Measurements from ENCODE around the gene EEFSEC. TPM values are rescaled to one million over a fixed set of nuclear protein-coding genes. Genes with fewer than 3 reads are reported as not detected.

Gene EEFSEC
- total and polyA plus RNA-seq, 2 of the 4 experiments (the other 2 are of a cell fraction), result 4.5 to 9.3 TPM

GRCh38 chr3:128340198-128340903 is 187.1 kb downstream of the EEFSEC start:
- DNase-seq, result no peak
- H2BK20ac ChIP-seq (ENCODE audit: low read depth, low read length), result no peak overlapping the region
- TF ChIP-seq RAD21 (IDR thresholded peaks at IDR 0.05; ENCODE audit: low read length) (no peak), FOS (IDR thresholded peaks at IDR 0.05; ENCODE audit: low read depth, low read length) (no peak), RFX5 (IDR thresholded peaks at IDR 0.05; ENCODE audit: low read depth, low read length) (no peak), MAFK (IDR thresholded peaks at IDR 0.05; ENCODE audit: low read depth, low read length) (no peak), POLR2A (IDR thresholded peaks at IDR 0.05; ENCODE audit: low read depth, low read length) (no peak), BHLHE40 (IDR thresholded peaks at IDR 0.05; ENCODE audit: low read depth, low read length) (no peak), SMC3 (IDR thresholded peaks at IDR 0.05; ENCODE audit: low read depth, low read length) (no peak), RCOR1 (IDR thresholded peaks at IDR 0.05; ENCODE audit: insufficient replicate concordance, low read length) (no peak), MXI1 (IDR thresholded peaks at IDR 0.05; ENCODE audit: borderline replicate concordance, low read depth, low read length) (no peak), MAZ (IDR thresholded peaks at IDR 0.05; ENCODE audit: borderline replicate concordance, low read depth, low read length) (no peak), CEBPB (IDR thresholded peaks at IDR 0.05; ENCODE audit: low read depth, low read length) (no peak), NFE2L2 (IDR thresholded peaks at IDR 0.05; ENCODE audit: low read depth, low read length) (no peak), CHD1 (IDR thresholded peaks at IDR 0.05; ENCODE audit: low read depth, low read length) (no peak)
- TF ChIP-seq, protein P1, sequence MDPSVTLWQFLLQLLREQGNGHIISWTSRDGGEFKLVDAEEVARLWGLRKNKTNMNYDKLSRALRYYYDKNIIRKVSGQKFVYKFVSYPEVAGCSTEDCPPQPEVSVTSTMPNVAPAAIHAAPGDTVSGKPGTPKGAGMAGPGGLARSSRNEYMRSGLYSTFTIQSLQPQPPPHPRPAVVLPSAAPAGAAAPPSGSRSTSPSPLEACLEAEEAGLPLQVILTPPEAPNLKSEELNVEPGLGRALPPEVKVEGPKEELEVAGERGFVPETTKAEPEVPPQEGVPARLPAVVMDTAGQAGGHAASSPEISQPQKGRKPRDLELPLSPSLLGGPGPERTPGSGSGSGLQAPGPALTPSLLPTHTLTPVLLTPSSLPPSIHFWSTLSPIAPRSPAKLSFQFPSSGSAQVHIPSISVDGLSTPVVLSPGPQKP (IDR thresholded peaks at IDR 0.05; ENCODE audit: borderline replicate concordance, low read depth, low read length), result no peak
- TF ChIP-seq, protein P2, sequence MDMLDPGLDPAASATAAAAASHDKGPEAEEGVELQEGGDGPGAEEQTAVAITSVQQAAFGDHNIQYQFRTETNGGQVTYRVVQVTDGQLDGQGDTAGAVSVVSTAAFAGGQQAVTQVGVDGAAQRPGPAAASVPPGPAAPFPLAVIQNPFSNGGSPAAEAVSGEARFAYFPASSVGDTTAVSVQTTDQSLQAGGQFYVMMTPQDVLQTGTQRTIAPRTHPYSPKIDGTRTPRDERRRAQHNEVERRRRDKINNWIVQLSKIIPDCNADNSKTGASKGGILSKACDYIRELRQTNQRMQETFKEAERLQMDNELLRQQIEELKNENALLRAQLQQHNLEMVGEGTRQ (IDR thresholded peaks at IDR 0.05; ENCODE audit: low read depth, low read length), result no peak
- TF ChIP-seq, protein P3, sequence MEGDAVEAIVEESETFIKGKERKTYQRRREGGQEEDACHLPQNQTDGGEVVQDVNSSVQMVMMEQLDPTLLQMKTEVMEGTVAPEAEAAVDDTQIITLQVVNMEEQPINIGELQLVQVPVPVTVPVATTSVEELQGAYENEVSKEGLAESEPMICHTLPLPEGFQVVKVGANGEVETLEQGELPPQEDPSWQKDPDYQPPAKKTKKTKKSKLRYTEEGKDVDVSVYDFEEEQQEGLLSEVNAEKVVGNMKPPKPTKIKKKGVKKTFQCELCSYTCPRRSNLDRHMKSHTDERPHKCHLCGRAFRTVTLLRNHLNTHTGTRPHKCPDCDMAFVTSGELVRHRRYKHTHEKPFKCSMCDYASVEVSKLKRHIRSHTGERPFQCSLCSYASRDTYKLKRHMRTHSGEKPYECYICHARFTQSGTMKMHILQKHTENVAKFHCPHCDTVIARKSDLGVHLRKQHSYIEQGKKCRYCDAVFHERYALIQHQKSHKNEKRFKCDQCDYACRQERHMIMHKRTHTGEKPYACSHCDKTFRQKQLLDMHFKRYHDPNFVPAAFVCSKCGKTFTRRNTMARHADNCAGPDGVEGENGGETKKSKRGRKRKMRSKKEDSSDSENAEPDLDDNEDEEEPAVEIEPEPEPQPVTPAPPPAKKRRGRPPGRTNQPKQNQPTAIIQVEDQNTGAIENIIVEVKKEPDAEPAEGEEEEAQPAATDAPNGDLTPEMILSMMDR (conservative IDR thresholded peaks at IDR 0.05; ENCODE audit: low read depth, low read length), result no peak
- H3K9me1 ChIP-seq (ENCODE audit: insufficient read depth, low read length), result peaks cover 9% of the 10 kb centered on the region
- H3K4me3 ChIP-seq (ENCODE audit: insufficient read depth, low read depth, low read length), result no peak overlapping the region
- no peak overlapping the region for H2AK9ac ChIP-seq (replicated peaks; ENCODE audit: low read depth, low read length, poor library complexity)
- H3K27me3 ChIP-seq (ENCODE audit: control insufficient read depth, insufficient read depth, low read length), result no peaks in the 10 kb centered on the region; the same call in 1 of the 2 replicates
- peaks cover 8% of the 10 kb centered on the region for H3K4me1 ChIP-seq (ENCODE audit: control insufficient read depth, insufficient read depth, low read length)
- no peak overlapping the region for H4K8ac ChIP-seq (ENCODE audit: low read depth in 2 of 2, low read length in 2 of 2)
- no peak overlapping the region for H3K18ac ChIP-seq (ENCODE audit: low read depth, low read length)
- ChIA-PET POLR2A (ENCODE audit: unreplicated experiment) (no interaction called here), CTCF (no interaction called here)
- no peak overlapping the region for H3K23ac ChIP-seq (ENCODE audit: low read depth, low read length)
- no peak overlapping the region for H2BK120ac ChIP-seq (ENCODE audit: low read depth, low read length)
- WGBS, 2 experiments (ENCODE audit: extremely low coverage in 2 of 2, insufficient read length in 1 of 2), result 75% methylated on average over 1 of the region's 2 CpGs; no CpG with 5 or more reads in 1 of the 2 experiments
- intact Hi-C loops (cut with micrococcal nuclease) (no loop called here), in situ Hi-C loops (cut with MboI; ENCODE audit: low sequenced_read_pairs) (no loop called here), dilution Hi-C loops (cut with HindIII; ENCODE audit: low sequenced_read_pairs, unreplicated experiment) (no loop called here)
- H3K27ac ChIP-seq (ENCODE audit: insufficient read depth, low read length), result no peak overlapping the region
- H2BK5ac ChIP-seq (ENCODE audit: low read depth, low read length, poor library complexity, severe bottlenecking), result no peak overlapping the region
- no peak overlapping the region for H2AK5ac ChIP-seq (ENCODE audit: low read depth, low read length)
- no peak overlapping the region for H2BK15ac ChIP-seq (ENCODE audit: low read depth, low read length)
- no peak overlapping the region for H3K9ac ChIP-seq (ENCODE audit: low read depth, low read length)
- peaks cover 0 to 3% of the 10 kb centered on the region in 2 experiments; a peak in 1 of 4 replicates for H3K79me1 ChIP-seq (ENCODE audit: low read depth in 1 of 2, low read length in 2 of 2)
- peaks cover 5% of the 10 kb centered on the region for H3K36me3 ChIP-seq (ENCODE audit: control insufficient read depth, insufficient read depth, low read length)
- no peaks in the 10 kb centered on the region for H3K9me3 ChIP-seq (ENCODE audit: control insufficient read depth, insufficient read depth, low read length)
- H2AFZ ChIP-seq (replicated peaks; ENCODE audit: low read length, poor library complexity), result no peak overlapping the region
- ATAC-seq (ENCODE audit: low read depth), result no peak
- no peak overlapping the region for H3K14ac ChIP-seq (replicated peaks; ENCODE audit: low read depth, low read length)
- no peak overlapping the region for H3K56ac ChIP-seq (ENCODE audit: extremely low read depth, insufficient read depth, low read length)
- no peak overlapping the region for H3K4me2 ChIP-seq (ENCODE audit: low read depth, low read length)
- no peak overlapping the region for H4K5ac ChIP-seq (ENCODE audit: low read depth, low read length)
- no peak overlapping the region for H4K91ac ChIP-seq (ENCODE audit: insufficient read depth, low read depth, low read length)
- H3K4ac ChIP-seq (ENCODE audit: low read depth, low read length), result no peak overlapping the region
- BruUV-seq (replicated peaks), result no TSS peak
- H4K20me1 ChIP-seq (ENCODE audit: insufficient read depth, low read length), result 0 out of 2 replicates have a peak, but pooled peaks cover 1% of the 10 kb centered on the region
